Karpas-422 (cell line): ENCODE results near the gene NBR1. TPM values are rescaled to one million over a fixed set of nuclear protein-coding genes. Genes with fewer than 3 reads are reported as not detected.
"Not testable (repeated sequence)": the region's sequence is repeated elsewhere in the genome, so short reads cannot be mapped to it uniquely, and the experiment has no call there.

Source experiments
- DNase-seq: peaks from one replicate; pipeline ENCODE4 v3.0.0-alpha.2; 2015
- H2AFZ ChIP-seq: fragments of 200-600 bp; sonication (generic); 2 replicates; pipeline ENCODE4 v1.6.1; 2014; ENCODE audit warnings: antibody characterized with exemption, low read length, mixed read lengths
- H3K27ac ChIP-seq: fragments of 200-600 bp; sonication (generic); 2 replicates; pipeline ENCODE4 v1.5.1; 2014; ENCODE audit warnings: mild to moderate bottlenecking, low read length, moderate library complexity
- H3K27me3 ChIP-seq: fragments of 200-600 bp; sonication (generic); 2 replicates; pipeline ENCODE4 v1.6.1; 2014; ENCODE audit warnings: low read length, mixed read lengths
- H3K36me3 ChIP-seq: fragments of 200-600 bp; sonication (generic); 2 replicates; pipeline ENCODE4 v1.6.1; 2014; ENCODE audit warnings: low read length, mixed read lengths; ENCODE audit not compliant: insufficient read depth
- H3K4me1 ChIP-seq: fragments of 200-600 bp; sonication (generic); 2 replicates; pipeline ENCODE4 v1.6.1; 2014; ENCODE audit warnings: mild to moderate bottlenecking, low read length, mixed read lengths
- H3K4me2 ChIP-seq: fragments of 200-600 bp; sonication (generic); 2 replicates; pipeline ENCODE4 v1.6.1; 2014; ENCODE audit warnings: low read length, low read depth, mild to moderate bottlenecking; ENCODE audit not compliant: poor library complexity, severe bottlenecking
- H3K4me3 ChIP-seq: fragments of 200-600 bp; sonication (generic); 2 replicates; pipeline ENCODE4 v1.5.1; 2014; ENCODE audit warnings: mild to moderate bottlenecking, antibody characterized with exemption, low read length, mixed read lengths
- H3K79me2 ChIP-seq: fragments of 200-600 bp; sonication (generic); 2 replicates; pipeline ENCODE4 v1.6.1; 2014; ENCODE audit warnings: mild to moderate bottlenecking, low read length, mixed read lengths
- H3K9ac ChIP-seq: fragments of 200-600 bp; sonication (generic); 2 replicates; pipeline ENCODE4 v1.6.0; 2014; ENCODE audit warnings: low read length
- H3K9me2 ChIP-seq: fragments of 200-600 bp; sonication (generic), shearing (Covaris generic); replicated peaks from 2 replicates; pipeline ENCODE4 v1.6.0; 2014; ENCODE audit warnings: mild to moderate bottlenecking, low read length, moderate library complexity; ENCODE audit not compliant: insufficient read depth
- H3K9me3 ChIP-seq: fragments of 300-700, 200-600 bp; sonication (generic); 2 replicates; pipeline ENCODE4 v1.6.1; 2014; ENCODE audit warnings: low read length, mixed read lengths
- H4K20me1 ChIP-seq: fragments of 200-600 bp; sonication (generic); 2 replicates; pipeline ENCODE4 v1.6.1; 2014; ENCODE audit warnings: mild to moderate bottlenecking, antibody characterized with exemption, low read length, low read depth; ENCODE audit not compliant: insufficient read depth
- total RNA-seq: library from RNA; depleted of rRNA; stranded (reverse); fragments of >200 nt; shearing (Covaris generic); gene quantifications from 2 replicates; pipeline ENCODE4 v1.2.3, GENCODE V29; 2014; ENCODE audit warnings: low replicate concordance

Gene NBR1
- total RNA-seq, 1 experiment from 2014 or later = 49.5 TPM

DNA sequence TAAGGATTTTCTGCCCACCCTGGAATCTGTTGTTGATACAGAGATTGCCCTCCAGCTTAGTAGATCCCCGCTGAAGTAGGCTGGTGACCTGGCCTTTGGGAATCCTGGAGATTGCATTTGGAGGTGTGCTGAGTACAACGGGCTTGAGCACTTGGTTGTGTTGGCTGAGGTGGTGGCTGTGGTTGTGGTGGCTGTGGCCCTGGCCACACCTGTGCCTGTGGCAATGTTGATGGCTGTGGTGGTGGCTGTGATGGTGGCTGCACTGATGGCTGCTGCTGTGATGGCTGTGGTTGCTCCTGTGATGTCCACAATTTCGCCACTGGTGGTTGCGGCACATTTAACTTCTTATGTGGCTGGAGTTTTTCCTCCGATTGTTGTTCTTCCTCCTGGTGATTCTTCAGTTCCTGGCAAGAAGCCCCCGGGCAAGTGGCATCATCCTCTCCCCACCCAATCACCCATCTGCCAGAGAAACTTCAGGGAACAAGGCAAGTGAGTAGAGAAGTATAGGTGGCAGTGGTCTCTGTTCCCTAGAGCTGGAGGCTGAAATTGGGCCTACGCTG lies 53.2 kb downstream of the NBR1 start:
- no peaks in the 10 kb centered on the region for H3K4me1 ChIP-seq
- peak; percentile 4 for DNase-seq
- no peak overlapping the region for H2AFZ ChIP-seq
- H3K79me2 ChIP-seq = no peaks in the 10 kb centered on the region
- no peaks in the 10 kb centered on the region for H4K20me1 ChIP-seq
- H3K36me3 ChIP-seq = no peaks in the 10 kb centered on the region; the same call in 1 of the 2 replicates
- no peaks in the 10 kb centered on the region for H3K9me2 ChIP-seq
- no peak overlapping the region for H3K27ac ChIP-seq
- no peaks in the 10 kb centered on the region for H3K27me3 ChIP-seq
- no peak overlapping the region for H3K4me3 ChIP-seq
- H3K4me2 ChIP-seq = no peak overlapping the region
- H3K9ac ChIP-seq = no peak overlapping the region
- H3K9me3 ChIP-seq = no peaks in the 10 kb centered on the region

- no peak overlapping the region for H3K27ac ChIP-seq
- H4K20me1 ChIP-seq = no peaks in the 10 kb centered on the region
- no peaks in the 10 kb centered on the region for H3K4me1 ChIP-seq
- no peaks in the 10 kb centered on the region for H3K9me3 ChIP-seq
- H3K4me2 ChIP-seq = no peak overlapping the region
- H3K4me3 ChIP-seq = no peak overlapping the region
- no peak overlapping the region for H2AFZ ChIP-seq
- H3K9ac ChIP-seq = no peak overlapping the region
- H3K27me3 ChIP-seq = no peaks in the 10 kb centered on the region
- H3K9me2 ChIP-seq = no peaks in the 10 kb centered on the region
- H3K36me3 ChIP-seq = no peaks in the 10 kb centered on the region; the same call in 1 of the 2 replicates
- peak; percentile 10 for DNase-seq
- H3K79me2 ChIP-seq = no peaks in the 10 kb centered on the region
These were observed 55.4 kb downstream of the NBR1 start for GRCh38 chr17:43226393-43226792.

DNA sequence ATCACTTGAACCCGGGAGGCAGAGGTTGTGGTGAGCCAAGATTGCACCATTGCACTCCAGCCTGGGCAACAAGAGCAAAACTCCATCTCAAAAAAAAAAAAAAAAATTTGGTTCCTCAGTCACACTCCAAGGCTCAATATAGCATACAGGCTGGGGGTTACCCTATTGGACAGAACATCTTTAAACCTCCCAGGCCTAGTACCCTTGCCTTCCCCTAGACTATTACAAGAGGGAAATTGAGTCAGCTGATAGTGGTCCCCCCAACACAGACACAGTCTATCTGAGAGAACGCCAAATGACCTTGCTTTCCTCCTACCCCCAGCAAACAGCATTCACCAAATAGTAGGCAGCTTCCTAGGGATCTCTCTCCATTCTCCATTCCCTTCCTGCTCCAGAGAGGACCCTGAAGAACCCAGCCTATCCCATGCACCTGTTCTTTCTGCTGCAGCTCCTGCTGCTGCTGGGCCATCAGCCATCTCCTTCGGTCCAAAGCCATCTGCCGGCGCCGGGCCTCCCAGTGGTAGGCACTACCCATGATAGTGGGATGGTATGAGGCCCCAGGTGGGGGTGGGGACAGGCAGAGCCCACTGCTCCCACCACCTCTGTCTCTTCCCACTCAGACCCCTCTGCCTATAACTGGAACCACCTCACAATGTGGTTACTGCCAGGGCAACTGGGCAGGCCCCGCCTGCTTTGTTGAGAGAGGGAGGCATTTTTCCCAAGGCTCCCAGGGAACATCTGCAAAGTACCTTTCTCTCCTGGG lies 57.2 kb downstream of the NBR1 start, which contains the start of gene CCDC200:
TSS of gene CCDC200 (minus strand) at position 604 of the 763 bp plus-strand sequence. CDS start at position 535, 69 bp downstream.
- not testable (repeated sequence) for H3K27me3 ChIP-seq, H3K79me2 ChIP-seq

DNA sequence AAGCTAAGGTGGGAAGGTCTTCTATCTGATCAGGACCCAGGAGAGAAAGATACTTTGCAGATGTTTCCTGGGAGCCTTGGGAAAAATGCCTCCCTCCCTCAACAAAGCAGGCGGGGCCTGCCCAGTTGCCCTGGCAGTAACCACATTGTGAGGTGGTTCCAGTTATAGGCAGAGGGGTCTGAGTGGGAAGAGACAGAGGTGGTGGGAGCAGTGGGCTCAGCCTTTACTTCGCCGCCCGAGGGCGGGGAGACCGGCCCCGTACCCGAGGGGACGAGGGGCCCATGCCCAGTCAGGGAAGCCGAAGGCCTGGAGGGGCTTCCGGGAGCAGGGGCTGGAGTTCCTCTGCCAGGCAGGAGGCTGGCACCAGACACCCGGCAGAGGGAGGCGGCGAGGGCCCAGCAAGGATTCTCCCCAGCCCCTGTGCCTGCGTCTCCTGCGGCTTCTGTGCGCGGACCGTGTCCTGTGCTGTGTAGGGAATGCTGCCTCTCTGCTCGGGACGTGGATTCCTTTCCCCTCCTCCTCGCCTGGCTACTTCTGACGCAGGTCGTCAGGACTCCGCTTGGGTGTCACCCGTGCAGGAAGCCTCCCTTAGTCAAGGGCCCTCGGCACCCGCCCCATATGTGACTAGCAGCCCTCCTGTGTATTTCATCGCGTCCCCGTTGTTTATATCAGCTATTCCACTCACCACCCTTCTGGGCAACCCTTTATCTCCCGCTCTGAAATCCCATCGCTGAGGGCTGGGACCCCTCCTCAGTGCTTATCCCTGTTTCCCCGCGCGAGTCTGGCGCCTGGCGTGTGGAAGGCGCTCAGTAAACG lies 60.4 kb downstream of the NBR1 start:
- H3K27me3 ChIP-seq, H3K4me1 ChIP-seq, H3K79me2 ChIP-seq, H3K36me3 ChIP-seq, H3K9me2 ChIP-seq, H4K20me1 ChIP-seq, H2AFZ ChIP-seq, H3K27ac ChIP-seq, H3K4me2 ChIP-seq, H3K9me3 ChIP-seq, DNase-seq, H3K4me3 ChIP-seq, H3K9ac ChIP-seq: not testable (repeated sequence)

More for the DNA sequence above, 57.2 kb downstream of the NBR1 start, which contains the start of gene CCDC200:
- H3K9ac ChIP-seq, H4K20me1 ChIP-seq, H3K4me2 ChIP-seq, H2AFZ ChIP-seq, H3K9me2 ChIP-seq, H3K4me3 ChIP-seq, H3K27ac ChIP-seq, H3K36me3 ChIP-seq, H3K4me1 ChIP-seq, H3K9me3 ChIP-seq, DNase-seq: not testable (repeated sequence)

GRCh38 chr17:43232021-43232699 lies 61.1 kb downstream of the NBR1 start:
- H3K9me3 ChIP-seq, H3K4me1 ChIP-seq, H3K9ac ChIP-seq, H3K27ac ChIP-seq, H3K36me3 ChIP-seq, H3K27me3 ChIP-seq, H4K20me1 ChIP-seq, H3K4me3 ChIP-seq, H3K79me2 ChIP-seq, H2AFZ ChIP-seq, H3K4me2 ChIP-seq, DNase-seq, H3K9me2 ChIP-seq: not testable (repeated sequence)

GRCh38 chr17:43233263-43233662 lies 62.2 kb downstream of the NBR1 start:
- not testable (repeated sequence) for H3K9me2 ChIP-seq, DNase-seq, H3K79me2 ChIP-seq, H3K9me3 ChIP-seq, H4K20me1 ChIP-seq, H3K27me3 ChIP-seq, H3K4me1 ChIP-seq, H3K4me2 ChIP-seq, H3K9ac ChIP-seq, H3K27ac ChIP-seq, H2AFZ ChIP-seq, H3K4me3 ChIP-seq, H3K36me3 ChIP-seq

DNA sequence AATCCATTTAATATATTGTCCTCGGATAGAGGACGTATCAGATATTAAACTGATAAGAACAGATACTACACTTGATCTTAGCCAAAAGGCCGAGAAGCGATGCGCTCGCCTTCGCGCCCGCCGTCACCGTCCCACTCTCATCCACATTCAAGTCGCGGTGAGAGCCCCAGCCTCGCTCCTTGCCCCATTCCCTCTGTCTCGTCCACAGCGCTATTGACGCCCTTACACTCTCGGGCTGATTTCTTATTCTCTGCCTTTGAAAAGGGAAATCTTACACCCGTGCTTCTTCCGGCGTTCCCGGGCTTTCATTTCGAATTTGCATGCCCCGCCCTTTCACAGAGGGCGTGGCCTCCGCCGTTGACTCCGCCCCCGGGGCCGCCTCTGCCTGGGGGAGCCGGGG lies 62.9 kb downstream of the NBR1 start, which contains the start of gene RNU2-1:
TSS of gene RNU2-1 (minus strand) at position 101 of the 400 bp plus-strand sequence.
- H3K79me2 ChIP-seq, DNase-seq, H3K4me2 ChIP-seq, H3K36me3 ChIP-seq, H4K20me1 ChIP-seq, H3K4me3 ChIP-seq, H3K4me1 ChIP-seq, H3K9me3 ChIP-seq, H3K27ac ChIP-seq, H3K9me2 ChIP-seq, H3K9ac ChIP-seq, H3K27me3 ChIP-seq, H2AFZ ChIP-seq: not testable (repeated sequence)

DNA sequence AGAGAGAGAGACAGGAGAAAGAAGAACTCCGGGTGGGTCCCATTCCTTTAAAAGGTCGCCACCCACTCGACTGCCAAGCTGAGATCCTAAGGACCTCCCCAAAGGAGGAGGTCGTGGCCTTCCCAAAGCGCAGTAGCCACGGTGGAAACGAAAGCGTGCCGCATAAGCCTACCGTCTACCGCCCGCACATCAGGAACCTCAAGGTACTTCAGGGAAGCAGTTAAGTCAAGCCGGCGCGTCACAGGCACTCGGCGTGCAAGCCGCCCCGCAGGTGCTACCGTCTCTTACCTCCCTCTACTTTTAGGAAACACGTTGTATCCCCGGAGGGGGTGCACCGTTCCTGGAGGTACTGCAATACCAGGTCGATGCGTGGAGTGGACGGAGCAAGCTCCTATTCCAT lies 68.6 kb downstream of the NBR1 start:
- not testable (repeated sequence) for DNase-seq, H3K9me3 ChIP-seq, H3K4me1 ChIP-seq, H3K27me3 ChIP-seq, H3K27ac ChIP-seq, H2AFZ ChIP-seq, H3K36me3 ChIP-seq, H3K79me2 ChIP-seq, H3K4me3 ChIP-seq, H3K9me2 ChIP-seq, H4K20me1 ChIP-seq, H3K9ac ChIP-seq, H3K4me2 ChIP-seq
